ENCODE data around the gene B3GNT8.

Gene B3GNT8

GRCh38 chr19:41434450-41434849 lies 7.3 kb upstream of the B3GNT8 start:
- no peak overlapping the region for H3K4me3 ChIP-seq (ENCODE audit: low read depth, low read length)
- TF ChIP-seq CTCF (IDR thresholded peaks at IDR 0.05; ENCODE audit: borderline replicate concordance, insufficient read depth, low read depth, low read length): no peak

DNA sequence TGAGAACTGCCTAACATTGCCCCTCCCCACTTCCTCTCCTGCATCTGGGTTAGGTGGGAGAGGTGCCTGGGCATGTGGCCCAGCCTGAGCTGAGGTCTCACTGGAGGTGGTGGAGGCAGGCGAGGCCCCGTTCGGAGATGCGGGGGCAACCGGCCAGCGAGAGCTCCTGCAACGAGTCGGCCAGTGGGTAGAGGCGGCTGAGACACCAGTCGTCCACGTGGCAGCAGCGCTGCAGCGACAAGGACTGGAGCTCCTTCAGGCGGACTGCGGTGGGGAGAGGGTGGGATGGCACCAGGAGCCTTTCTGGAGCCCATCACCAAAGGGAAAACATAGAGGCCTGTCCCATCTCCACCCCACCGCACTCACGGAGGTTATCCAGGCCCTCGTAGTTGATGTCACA lies 6.0 kb upstream of the B3GNT8 start:
- H3K4me3 ChIP-seq (ENCODE audit: low read depth, low read length): no peak overlapping the region
- TF ChIP-seq CTCF (IDR thresholded peaks at IDR 0.05; ENCODE audit: borderline replicate concordance, insufficient read depth, low read depth, low read length): no peak

DNA sequence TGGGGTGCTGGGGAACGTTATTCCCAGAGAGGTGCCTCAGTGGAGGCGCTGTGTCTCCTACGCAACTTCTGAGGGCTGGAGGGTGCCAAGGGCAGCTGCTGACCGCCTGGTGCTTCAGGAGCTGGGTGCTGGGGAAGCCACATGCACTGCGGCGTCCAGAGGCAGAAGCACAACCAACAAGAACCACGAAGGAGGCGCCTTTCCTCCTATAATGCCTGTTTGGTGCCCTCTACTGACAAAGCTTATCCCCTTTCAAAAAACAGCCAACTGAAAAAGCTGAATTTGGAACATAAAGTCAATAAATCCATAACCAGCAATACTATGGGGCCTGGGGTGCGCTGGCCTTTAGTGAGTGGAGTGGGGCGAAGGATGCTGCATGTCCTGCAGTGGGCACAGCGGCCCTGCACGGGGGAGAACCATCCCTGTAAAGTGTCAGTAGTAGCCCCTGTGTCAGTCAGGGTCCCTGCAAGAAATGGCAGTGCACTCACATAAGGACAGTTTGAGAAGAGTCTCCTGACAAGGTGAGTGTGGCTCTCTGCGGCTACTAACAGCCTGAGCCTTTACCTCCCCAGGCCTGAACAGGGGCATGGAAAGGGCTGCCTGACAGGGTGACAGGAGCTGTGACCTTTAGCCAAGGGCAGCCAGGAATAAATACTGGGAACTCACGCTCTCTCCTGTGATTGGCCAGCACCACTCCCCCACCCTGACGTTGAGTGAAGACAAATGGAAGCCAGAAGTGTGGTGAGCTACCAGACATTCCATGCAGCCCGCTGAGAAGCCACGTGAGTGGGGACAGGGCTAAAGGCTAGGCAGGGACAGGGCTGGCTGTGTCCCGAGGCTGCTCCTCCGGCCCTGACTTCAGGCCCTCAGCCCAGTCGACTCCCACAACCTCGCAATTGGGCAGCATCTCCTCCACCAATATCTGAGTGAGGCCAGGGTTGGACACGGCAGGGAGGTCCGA lies 4.5 kb upstream of the B3GNT8 start:
- TF ChIP-seq CTCF (IDR thresholded peaks at IDR 0.05; ENCODE audit: borderline replicate concordance, insufficient read depth, low read depth, low read length): no peak

GRCh38 chr19:41430922-41431321 lies 3.7 kb upstream of the B3GNT8 start:
- no peak overlapping the region for H3K4me3 ChIP-seq (ENCODE audit: low read depth, low read length)
- no peak for TF ChIP-seq CTCF (IDR thresholded peaks at IDR 0.05; ENCODE audit: borderline replicate concordance, insufficient read depth, low read depth, low read length)

More for the DNA sequence above, 4.5 kb upstream of the B3GNT8 start:
- H3K4me3 ChIP-seq (ENCODE audit: low read depth, low read length): no peak overlapping the region

DNA sequence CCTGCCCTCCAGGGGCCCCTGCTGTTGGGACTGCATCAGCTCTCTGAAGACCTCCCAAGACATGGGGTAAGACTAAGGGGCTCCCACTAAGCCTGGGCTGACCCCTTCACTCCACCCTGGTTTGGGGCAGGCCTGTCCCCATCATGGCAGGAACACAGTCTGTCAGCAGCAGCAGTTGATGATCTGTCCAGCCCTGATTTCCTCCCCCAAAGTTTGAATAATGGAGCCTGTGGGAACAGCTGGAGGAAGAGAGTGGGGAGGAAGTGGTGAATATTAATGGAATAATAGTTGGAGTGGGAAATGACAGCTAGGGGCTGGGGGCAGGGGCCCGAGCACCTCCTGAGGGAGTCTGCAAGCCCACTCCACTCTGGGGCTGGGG lies 1.3 kb upstream of the B3GNT8 start:
- TF ChIP-seq CTCF (IDR thresholded peaks at IDR 0.05; ENCODE audit: borderline replicate concordance, insufficient read depth, low read depth, low read length): no peak

GRCh38 chr19:41427647-41428480 lies 690 bp upstream of the B3GNT8 start:
- no peak for TF ChIP-seq CTCF (IDR thresholded peaks at IDR 0.05; ENCODE audit: borderline replicate concordance, insufficient read depth, low read depth, low read length)
- no peak overlapping the region for H3K4me3 ChIP-seq (ENCODE audit: low read depth, low read length)

More for the DNA sequence above, 1.3 kb upstream of the B3GNT8 start:
- H3K4me3 ChIP-seq (ENCODE audit: low read depth, low read length): no peak overlapping the region
